ENCODE data around the gene CDH2.

Gene CDH2

DNA sequence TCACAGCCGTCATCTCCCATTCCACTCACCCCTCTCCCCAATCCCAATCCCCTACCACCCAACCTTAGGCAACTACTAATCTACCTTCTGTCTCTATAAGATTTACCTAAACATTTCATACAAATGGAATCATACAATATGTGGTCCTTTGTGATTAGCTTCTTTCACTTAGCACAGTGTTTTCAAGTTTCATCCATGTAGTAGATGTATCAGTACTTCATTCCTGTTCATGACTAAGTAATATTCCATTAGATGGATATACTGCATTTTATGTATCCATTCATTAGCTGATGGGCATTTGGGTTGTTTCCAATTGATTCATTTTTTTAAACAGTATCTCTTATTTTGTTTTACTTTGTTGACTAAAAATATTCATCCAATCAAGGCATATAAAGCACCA is 109.6 kb downstream of the CDH2 start:
- Histone ChIP-seq H3K4me1 (no peaks in the 10 kb centered on the region), H3K9me3 (no peaks in the 10 kb centered on the region), H3K4me3 (ENCODE audit: low read depth, low read length) (no peak overlapping the region), H3K36me3 (no peaks in the 10 kb centered on the region), H3K27me3 (no peaks in the 10 kb centered on the region)
- TF ChIP-seq, protein P1, sequence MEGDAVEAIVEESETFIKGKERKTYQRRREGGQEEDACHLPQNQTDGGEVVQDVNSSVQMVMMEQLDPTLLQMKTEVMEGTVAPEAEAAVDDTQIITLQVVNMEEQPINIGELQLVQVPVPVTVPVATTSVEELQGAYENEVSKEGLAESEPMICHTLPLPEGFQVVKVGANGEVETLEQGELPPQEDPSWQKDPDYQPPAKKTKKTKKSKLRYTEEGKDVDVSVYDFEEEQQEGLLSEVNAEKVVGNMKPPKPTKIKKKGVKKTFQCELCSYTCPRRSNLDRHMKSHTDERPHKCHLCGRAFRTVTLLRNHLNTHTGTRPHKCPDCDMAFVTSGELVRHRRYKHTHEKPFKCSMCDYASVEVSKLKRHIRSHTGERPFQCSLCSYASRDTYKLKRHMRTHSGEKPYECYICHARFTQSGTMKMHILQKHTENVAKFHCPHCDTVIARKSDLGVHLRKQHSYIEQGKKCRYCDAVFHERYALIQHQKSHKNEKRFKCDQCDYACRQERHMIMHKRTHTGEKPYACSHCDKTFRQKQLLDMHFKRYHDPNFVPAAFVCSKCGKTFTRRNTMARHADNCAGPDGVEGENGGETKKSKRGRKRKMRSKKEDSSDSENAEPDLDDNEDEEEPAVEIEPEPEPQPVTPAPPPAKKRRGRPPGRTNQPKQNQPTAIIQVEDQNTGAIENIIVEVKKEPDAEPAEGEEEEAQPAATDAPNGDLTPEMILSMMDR (IDR thresholded peaks at IDR 0.05; ENCODE audit: low read depth, low read length): no peak
- no peak for DNase-seq

DNA sequence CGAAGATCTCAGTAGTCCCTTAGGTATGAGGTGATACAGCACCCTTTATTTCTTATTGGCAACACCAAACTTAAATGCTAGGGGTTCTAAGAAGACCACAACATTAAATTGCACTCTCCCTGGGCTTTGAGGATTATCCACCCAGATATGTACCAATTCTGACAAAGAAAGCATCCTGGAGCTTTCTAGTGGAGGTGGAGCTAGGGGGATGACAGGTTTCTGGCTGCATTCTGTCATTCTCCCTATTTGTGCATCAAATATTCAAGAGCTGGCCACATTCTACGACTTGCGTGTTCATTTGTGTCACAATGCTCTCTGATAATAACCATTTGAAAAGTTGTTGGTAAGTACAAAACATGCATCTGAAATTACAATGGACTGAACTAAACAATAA is 111.1 kb downstream of the CDH2 start:
- no peaks in the 10 kb centered on the region for H3K27me3 ChIP-seq
- H3K4me3 ChIP-seq (ENCODE audit: low read depth, low read length): no peak overlapping the region
- H3K9me3 ChIP-seq: no peaks in the 10 kb centered on the region
- TF ChIP-seq, protein P1 (IDR thresholded peaks at IDR 0.05; ENCODE audit: low read depth, low read length): no peak
- no peak for DNase-seq
- H3K36me3 ChIP-seq: no peaks in the 10 kb centered on the region
- no peaks in the 10 kb centered on the region for H3K4me1 ChIP-seq

DNA sequence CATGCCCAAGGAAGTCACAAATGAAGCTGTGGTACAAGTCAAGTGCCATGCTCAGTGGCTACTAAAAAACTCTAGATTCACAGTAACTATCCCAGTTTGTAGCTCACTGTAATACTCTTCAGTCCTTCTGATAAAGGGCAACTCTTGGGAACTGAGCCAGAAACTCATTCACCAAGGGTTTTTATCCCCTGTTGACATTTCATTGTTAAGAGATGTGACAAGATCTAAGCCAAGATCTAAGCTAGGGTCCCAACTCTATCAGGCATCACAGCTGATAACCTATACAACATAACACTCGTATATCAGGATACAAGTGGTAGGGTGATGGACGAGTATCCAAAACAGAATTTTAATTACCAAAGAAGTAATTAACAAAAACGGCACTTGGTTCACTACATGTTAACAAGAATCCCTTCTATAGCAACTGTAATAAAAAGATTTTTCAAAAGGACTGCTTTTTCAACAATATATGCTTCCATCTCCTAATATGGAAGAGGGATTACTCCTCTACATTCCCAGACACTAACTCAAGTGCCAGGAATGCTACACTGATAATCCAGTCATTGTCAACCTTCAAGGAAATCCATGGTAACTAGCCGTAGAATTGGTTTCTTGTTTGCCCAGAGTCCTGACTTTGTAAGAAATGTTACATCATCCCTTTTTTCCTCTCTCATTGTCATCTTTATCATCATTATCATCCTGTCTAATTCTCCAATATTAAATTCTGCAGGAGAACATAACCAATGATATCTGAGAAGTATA is 111.7 kb downstream of the CDH2 start:
- H3K36me3 ChIP-seq: no peaks in the 10 kb centered on the region
- TF ChIP-seq, protein P1 (IDR thresholded peaks at IDR 0.05; ENCODE audit: low read depth, low read length): no peak
- DNase-seq: no peak
- no peaks in the 10 kb centered on the region for H3K4me1 ChIP-seq
- H3K4me3 ChIP-seq (ENCODE audit: low read depth, low read length): no peak overlapping the region
- no peaks in the 10 kb centered on the region for H3K27me3 ChIP-seq
- H3K9me3 ChIP-seq: no peaks in the 10 kb centered on the region

GRCh38 chr18:28063926-28064325 is 113.0 kb downstream of the CDH2 start:
- TF ChIP-seq, protein P1 (IDR thresholded peaks at IDR 0.05; ENCODE audit: low read depth, low read length): no peak
- no peaks in the 10 kb centered on the region for H3K4me1 ChIP-seq
- no peak for DNase-seq
- no peaks in the 10 kb centered on the region for H3K9me3 ChIP-seq
- no peaks in the 10 kb centered on the region for H3K36me3 ChIP-seq
- no peak overlapping the region for H3K4me3 ChIP-seq (ENCODE audit: low read depth, low read length)
- no peaks in the 10 kb centered on the region for H3K27me3 ChIP-seq

DNA sequence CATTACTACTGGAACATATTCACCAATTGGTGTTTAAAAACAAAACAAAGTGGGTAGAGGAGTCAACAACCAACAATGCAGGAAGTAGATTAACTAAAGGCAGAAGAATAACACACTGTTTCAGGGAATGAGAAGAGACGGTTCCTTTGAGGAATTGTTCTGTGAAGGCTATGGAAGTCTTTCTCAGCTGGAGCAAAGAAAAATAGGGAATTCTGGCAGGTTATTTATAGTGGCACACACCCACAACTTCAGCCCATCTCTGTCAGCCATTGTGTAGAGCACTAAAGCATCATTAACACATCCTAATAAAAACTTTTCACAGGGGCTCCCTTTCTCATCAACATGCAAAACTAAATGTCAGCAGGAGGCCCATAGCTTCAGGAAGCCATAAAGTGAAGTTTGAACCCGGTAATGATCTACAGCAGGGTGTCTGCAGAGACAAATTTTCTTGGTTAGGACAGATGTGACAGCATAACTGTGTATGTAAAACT is 113.6 kb downstream of the CDH2 start:
- Histone ChIP-seq H3K9me3 (no peaks in the 10 kb centered on the region), H3K27me3 (no peaks in the 10 kb centered on the region), H3K4me1 (no peaks in the 10 kb centered on the region), H3K36me3 (no peaks in the 10 kb centered on the region), H3K4me3 (ENCODE audit: low read depth, low read length) (no peak overlapping the region)
- DNase-seq: no peak
- TF ChIP-seq, protein P1 (IDR thresholded peaks at IDR 0.05; ENCODE audit: low read depth, low read length): no peak

GRCh38 chr18:28062443-28062842 is 114.5 kb downstream of the CDH2 start:
- TF ChIP-seq, protein P1 (IDR thresholded peaks at IDR 0.05; ENCODE audit: low read depth, low read length): no peak
- DNase-seq: no peak
- no peaks in the 10 kb centered on the region for H3K4me1 ChIP-seq

More at GRCh38 chr18:28062443-28062842, 114.5 kb downstream of the CDH2 start:
- Histone ChIP-seq H3K27me3 (no peaks in the 10 kb centered on the region), H3K36me3 (no peaks in the 10 kb centered on the region), H3K4me3 (ENCODE audit: low read depth, low read length) (no peak overlapping the region), H3K9me3 (no peaks in the 10 kb centered on the region)
